GM19099 (cell line): ENCODE data around the gene FLNA.

ENCODE experiments used
- POLR2A ChIP-seq: IDR thresholded peaks from 3 replicates; pipeline ENCODE4 v1.6.1; 2011; ENCODE audit warnings: low read depth; ENCODE audit not compliant: insufficient read length; ENCODE audit errors: extremely low read depth

Gene FLNA

GRCh38 chrX:154368630-154369448 is 5.6 kb downstream of the FLNA start:
- peak; percentile 36 for TF ChIP-seq POLR2A

- no peak for TF ChIP-seq POLR2A
Measured at GRCh38 chrX:154367474-154368308, 6.7 kb downstream of the FLNA start.

GRCh38 chrX:154366666-154367055 is 7.8 kb downstream of the FLNA start:
- no peak for TF ChIP-seq POLR2A

GRCh38 chrX:154365997-154366665 is 8.3 kb downstream of the FLNA start:
- TF ChIP-seq POLR2A: no peak

GRCh38 chrX:154365052-154365600 is 9.3 kb downstream of the FLNA start:
- TF ChIP-seq POLR2A: no peak

GRCh38 chrX:154363706-154364439 is 10.6 kb downstream of the FLNA start:
- no peak for TF ChIP-seq POLR2A

- TF ChIP-seq POLR2A: no peak
Measured at GRCh38 chrX:154362085-154362742, 12.2 kb downstream of the FLNA start.

- TF ChIP-seq POLR2A: no peak
Measured at GRCh38 chrX:154360155-154360713, 14.2 kb downstream of the FLNA start.

- no peak for TF ChIP-seq POLR2A
Measured at GRCh38 chrX:154359362-154360154, 14.9 kb downstream of the FLNA start.

GRCh38 chrX:154358829-154359228 is 15.6 kb downstream of the FLNA start:
- no peak for TF ChIP-seq POLR2A

GRCh38 chrX:154358011-154358410 is 16.4 kb downstream of the FLNA start:
- no peak for TF ChIP-seq POLR2A

GRCh38 chrX:154357205-154357604 is 17.2 kb downstream of the FLNA start:
- TF ChIP-seq POLR2A: no peak

GRCh38 chrX:154356596-154356995 is 17.8 kb downstream of the FLNA start:
- no peak for TF ChIP-seq POLR2A
